NCI-H1417 (cell line): ENCODE measurements around the gene KXD1.

Experiments used
- DNase-seq, 3 experiments: peaks; one replicate each; lab custom pipeline; 2025; lab: John Stamatoyannopoulos, UW

Gene KXD1

GRCh38 chr19:18613589-18614234 is 56.0 kb downstream of the KXD1 start:
- DNase-seq = no peak

- DNase-seq = no peak
Observed at GRCh38 chr19:18616023-18616422, 58.4 kb downstream of the KXD1 start.

GRCh38 chr19:18617562-18617961 is 59.9 kb downstream of the KXD1 start:
- no peak for DNase-seq

GRCh38 chr19:18618236-18618635 is 60.6 kb downstream of the KXD1 start:
- no peak for DNase-seq
